Peyer's patch (tissue), 4 donors: ENCODE results near the gene C9orf72. TPM values are rescaled to one million over a fixed set of nuclear protein-coding genes. Genes with fewer than 3 reads are reported as not detected.
A peak's percentile ranks its signal among the peaks of the same experiment; 100 is the strongest.

ENCODE experiments used
- DNase-seq, 3 donors: peaks; one replicate each; pipeline ENCODE4 v3.0.0-alpha.2; 2017 to 2019
- H3K27ac ChIP-seq, 4 donors: fragments of 200-600 bp; sonication (generic); one replicate each; pipeline ENCODE4 v1.5.1; 2016 to 2019
- H3K27me3 ChIP-seq, 2 donors: fragments of 200-600 bp; sonication (generic); one replicate each; pipeline ENCODE4 v1.5.1; 2019
- H3K36me3 ChIP-seq, 3 donors: fragments of 200-600 bp; sonication (generic); one replicate each; pipeline ENCODE4 v1.5.1; 2016 to 2019
- H3K4me1 ChIP-seq, 4 donors: fragments of 200-600 bp; sonication (generic); one replicate each; pipeline ENCODE4 v1.5.1; 2016 to 2019
- H3K4me3 ChIP-seq, 4 donors: fragments of 200-600 bp; sonication (generic); 1 replicate in 3 of 4; 2 replicates in 1 of 4; pipeline ENCODE4 v1.5.1; 2016 to 2019; ENCODE audit warnings: mild to moderate bottlenecking in 1 of 4
- H3K9me3 ChIP-seq, 4 donors: fragments of 200-600 bp; sonication (generic); one replicate each; pipeline ENCODE4 v1.5.1; 2016 to 2019; ENCODE audit warnings: mild to moderate bottlenecking in 1 of 4
- POLR2A ChIP-seq, 2 donors: fragments of 450-650 bp; IDR thresholded peaks; one replicate each; pipeline ENCODE4 v1.5.1; 2017; ENCODE audit warnings: antibody characterized with exemption in 2 of 2, mild to moderate bottlenecking in 2 of 2, moderate library complexity in 2 of 2
- total RNA-seq, 4 donors: library from RNA; depleted of rRNA; stranded (reverse); fragments of >200 nt; gene quantifications; one replicate each; pipeline ENCODE4 v1.1.0, GENCODE V29; 2016
- TF ChIP-seq, protein P1 (sequence below), 6 experiments: fragments of 450-650 bp in 4 of 6; fragments of 200-600 bp in 2 of 6; sonication (generic) in 1 of 6; IDR thresholded peaks; one replicate each; pipeline ENCODE4 v1.5.1; 2017 to 2019; ENCODE audit warnings: antibody characterized with exemption in 6 of 6, mild to moderate bottlenecking in 3 of 6, moderate library complexity in 1 of 6

C9orf72 gene
- total RNA-seq, 4 donors from 2014 or later: 13.1 to 30.5 (median 15.1) TPM

DNA sequence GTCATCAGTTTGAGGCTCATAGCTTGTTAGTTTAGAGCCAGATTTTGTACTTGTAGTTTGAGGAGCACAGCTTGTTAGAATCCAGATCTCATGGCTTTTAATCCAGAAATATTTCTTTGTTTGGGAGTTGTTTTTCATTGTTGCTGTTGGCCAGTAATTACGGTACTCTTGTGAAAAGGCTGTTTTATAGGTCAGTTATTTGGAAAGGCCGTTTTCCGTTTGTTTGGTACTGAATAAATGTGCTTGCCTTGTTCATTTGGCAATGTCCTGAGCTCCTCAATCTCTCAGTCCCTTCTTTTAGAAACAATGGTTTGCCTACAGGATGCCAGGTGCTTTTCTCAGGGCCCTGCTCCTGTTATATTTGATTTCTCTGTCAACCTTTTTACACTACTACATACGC is 39.1 kb downstream of the C9orf72 start:
- Histone ChIP-seq H3K4me3 (no peak overlapping the region), H3K9me3 (no peaks in the 10 kb centered on the region), H3K36me3 (no peaks in the 10 kb centered on the region), H3K27me3 (no peaks in the 10 kb centered on the region), H3K27ac (peak overlapping the region in 2 of 4 donors; percentile 8 to 36), H3K4me1 (peaks cover 0 to 15% (median 0%) of the 10 kb centered on the region in 4 donors)
- no peak for TF ChIP-seq POLR2A (IDR thresholded peaks at IDR 0.05)
- TF ChIP-seq, protein P1, sequence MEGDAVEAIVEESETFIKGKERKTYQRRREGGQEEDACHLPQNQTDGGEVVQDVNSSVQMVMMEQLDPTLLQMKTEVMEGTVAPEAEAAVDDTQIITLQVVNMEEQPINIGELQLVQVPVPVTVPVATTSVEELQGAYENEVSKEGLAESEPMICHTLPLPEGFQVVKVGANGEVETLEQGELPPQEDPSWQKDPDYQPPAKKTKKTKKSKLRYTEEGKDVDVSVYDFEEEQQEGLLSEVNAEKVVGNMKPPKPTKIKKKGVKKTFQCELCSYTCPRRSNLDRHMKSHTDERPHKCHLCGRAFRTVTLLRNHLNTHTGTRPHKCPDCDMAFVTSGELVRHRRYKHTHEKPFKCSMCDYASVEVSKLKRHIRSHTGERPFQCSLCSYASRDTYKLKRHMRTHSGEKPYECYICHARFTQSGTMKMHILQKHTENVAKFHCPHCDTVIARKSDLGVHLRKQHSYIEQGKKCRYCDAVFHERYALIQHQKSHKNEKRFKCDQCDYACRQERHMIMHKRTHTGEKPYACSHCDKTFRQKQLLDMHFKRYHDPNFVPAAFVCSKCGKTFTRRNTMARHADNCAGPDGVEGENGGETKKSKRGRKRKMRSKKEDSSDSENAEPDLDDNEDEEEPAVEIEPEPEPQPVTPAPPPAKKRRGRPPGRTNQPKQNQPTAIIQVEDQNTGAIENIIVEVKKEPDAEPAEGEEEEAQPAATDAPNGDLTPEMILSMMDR (IDR thresholded peaks at IDR 0.05): no peak
- no peak for DNase-seq

DNA sequence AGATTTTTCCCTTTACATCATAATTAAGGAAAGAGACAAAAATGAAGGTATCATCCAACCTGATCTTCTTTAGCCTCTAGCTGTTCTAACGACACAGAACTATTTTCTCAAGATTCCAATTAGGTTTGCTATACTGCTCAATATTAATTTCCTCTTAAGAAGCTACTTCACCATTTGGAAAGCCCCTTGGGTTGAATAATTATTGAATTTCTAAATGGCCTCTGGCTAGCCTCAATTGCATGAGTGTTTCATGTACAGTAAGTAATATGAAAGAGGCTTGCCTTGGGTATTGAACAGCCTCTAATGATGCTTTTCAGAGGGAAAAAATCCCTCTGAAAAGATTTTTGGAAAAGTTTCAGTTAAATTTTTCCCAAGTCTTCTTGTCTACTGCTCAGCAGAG is 40.0 kb downstream of the C9orf72 start:
- no peak for DNase-seq
- H3K27ac ChIP-seq: no peak overlapping the region
- no peaks in the 10 kb centered on the region for H3K36me3 ChIP-seq
- no peaks in the 10 kb centered on the region for H3K27me3 ChIP-seq
- TF ChIP-seq, protein P1 (IDR thresholded peaks at IDR 0.05): no peak
- no peak for TF ChIP-seq POLR2A (IDR thresholded peaks at IDR 0.05)
- peaks cover 0 to 7% (median 2%) of the 10 kb centered on the region in 4 donors for H3K4me1 ChIP-seq
- H3K4me3 ChIP-seq: no peak overlapping the region
- no peaks in the 10 kb centered on the region for H3K9me3 ChIP-seq

DNA sequence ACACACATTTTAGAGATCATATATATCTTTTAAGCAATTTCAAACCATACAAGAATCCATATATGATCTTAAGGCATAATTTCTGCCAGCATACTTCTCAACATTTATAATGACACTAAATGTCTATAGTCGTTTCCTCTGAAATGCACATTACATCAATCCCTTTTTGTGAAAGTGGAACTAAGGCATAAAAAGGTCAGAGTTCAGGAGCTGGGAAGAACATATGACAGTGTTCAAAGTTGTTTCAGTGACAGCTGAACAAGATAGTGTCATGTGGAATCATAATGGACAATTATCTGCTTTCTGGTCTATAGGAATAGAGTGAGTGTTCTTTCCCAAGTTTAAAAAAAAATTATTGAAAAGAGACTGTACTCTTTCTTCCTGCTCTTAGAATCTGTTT is 41.2 kb downstream of the C9orf72 start:
- Histone ChIP-seq H3K9me3 (no peaks in the 10 kb centered on the region), H3K4me3 (no peak overlapping the region), H3K27ac (no peak overlapping the region), H3K36me3 (no peaks in the 10 kb centered on the region), H3K4me1 (peaks cover 0 to 12% (median 5%) of the 10 kb centered on the region in 4 donors), H3K27me3 (no peaks in the 10 kb centered on the region)
- no peak for TF ChIP-seq POLR2A (IDR thresholded peaks at IDR 0.05)
- TF ChIP-seq, protein P1 (IDR thresholded peaks at IDR 0.05): no peak
- DNase-seq: no peak

DNA sequence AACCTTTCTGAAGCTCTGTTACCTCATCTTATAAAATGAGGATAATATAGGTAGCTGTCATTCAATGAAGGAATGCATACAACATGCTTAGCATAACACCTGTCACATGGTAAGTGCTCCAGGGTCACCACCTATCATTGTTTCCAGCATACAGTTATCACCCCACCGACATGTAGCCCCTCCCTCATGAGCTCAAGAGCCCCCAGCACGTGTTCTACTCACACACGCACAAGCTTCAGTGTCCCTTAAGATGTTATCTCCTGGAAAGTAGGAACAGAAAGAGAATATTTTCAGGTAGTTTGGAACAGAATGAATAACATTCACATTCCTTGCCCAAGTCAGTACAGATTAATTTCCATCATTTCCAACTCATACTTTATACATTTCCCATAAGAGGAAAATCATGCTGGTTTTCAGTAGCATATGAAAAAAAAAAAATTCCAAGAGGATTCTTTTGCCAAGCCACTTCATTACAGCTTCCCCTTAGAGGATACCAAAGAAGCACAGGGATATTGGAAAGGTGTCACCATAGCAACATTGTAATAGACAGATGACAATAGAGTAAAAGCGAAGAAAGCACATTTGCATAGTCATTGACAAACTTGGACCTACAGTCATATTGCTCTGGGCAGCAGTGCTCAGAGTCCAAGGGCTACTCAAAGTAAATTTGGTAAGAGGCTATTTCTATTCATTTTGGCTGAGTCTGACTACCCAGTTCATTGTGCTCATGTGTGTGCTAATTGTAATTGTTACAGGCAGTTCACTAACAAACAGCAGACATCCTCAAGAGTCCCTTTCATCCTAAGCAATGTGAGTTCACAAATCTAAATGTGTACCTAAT is 42.1 kb downstream of the C9orf72 start:
- Histone ChIP-seq H3K4me3 (no peak overlapping the region), H3K36me3 (no peaks in the 10 kb centered on the region), H3K4me1 (peaks cover 0 to 20% (median 5%) of the 10 kb centered on the region in 4 donors), H3K9me3 (no peaks in the 10 kb centered on the region), H3K27ac (no peak overlapping the region), H3K27me3 (no peaks in the 10 kb centered on the region)
- DNase-seq: no peak
- no peak for TF ChIP-seq POLR2A (IDR thresholded peaks at IDR 0.05)
- TF ChIP-seq, protein P1 (IDR thresholded peaks at IDR 0.05): no peak

DNA sequence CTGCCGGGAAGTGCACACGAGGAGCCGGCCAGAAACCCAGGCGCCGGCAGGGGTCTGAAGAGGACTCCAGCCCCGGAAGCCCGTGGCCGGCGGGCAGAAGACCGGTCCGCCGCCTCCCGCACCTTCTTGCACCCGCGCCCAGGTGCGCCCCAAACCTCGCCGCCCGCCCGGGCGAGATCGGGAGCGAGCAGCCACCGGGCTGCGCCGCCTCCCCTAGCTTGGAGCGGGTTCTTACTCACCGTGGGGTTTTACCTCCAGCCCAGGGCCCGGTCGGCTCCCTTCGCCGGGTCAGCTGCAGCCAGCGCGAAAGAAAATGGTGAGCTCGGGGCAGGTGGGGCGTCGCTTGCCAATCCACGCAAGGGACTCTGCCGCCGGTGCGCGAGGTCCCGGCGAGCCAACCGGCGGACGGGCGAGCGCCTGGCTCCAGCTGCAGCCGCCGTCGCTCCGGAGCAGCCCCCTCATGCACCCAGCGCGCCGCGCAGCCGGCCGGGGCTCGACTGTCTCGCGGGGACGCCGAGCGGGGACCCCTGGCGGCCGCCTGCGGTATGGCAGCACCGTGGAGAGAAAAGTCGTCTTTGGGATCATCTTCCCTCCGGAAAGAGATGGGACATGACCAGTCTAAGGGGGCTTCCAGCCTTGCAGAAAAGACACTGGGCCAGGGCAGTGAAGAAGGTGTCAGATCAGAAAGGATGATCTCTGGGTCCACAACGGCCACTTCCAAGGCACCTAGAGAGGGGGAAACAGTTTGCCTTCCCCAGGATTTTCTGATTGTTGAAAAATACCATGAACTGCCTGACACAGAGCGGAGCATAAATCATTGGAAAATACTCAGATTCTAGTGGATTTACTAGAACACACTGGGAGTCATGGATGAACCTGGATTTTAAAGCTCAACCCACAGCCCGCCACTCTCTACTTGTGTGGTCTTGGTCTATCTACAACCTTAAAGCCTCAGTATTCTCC is 43.7 kb downstream of the C9orf72 start, which contains the start of gene MOB3B:
Gene MOB3B (minus strand): TSS at position 499 of the 963 bp plus-strand sequence. CDS start 74,264 bp downstream, outside the sequence.
- DNase-seq: peak; percentile 80 to 93 (median 90)
- Histone ChIP-seq H3K36me3 (no peaks in the 10 kb centered on the region), H3K4me1 (peaks cover 0 to 20% (median 5%) of the 10 kb centered on the region in 4 donors), H3K4me3 (peak within 1 kb of the TSS; percentile 65 to 98 (median 80)), H3K27ac (peak within 1 kb of the TSS; percentile 81 to 94 (median 92)), H3K27me3 (no peaks in the 10 kb centered on the region), H3K9me3 (no peaks in the 10 kb centered on the region)
- TF ChIP-seq, protein P1 (IDR thresholded peaks at IDR 0.05): peak; percentile 90 to 95 (median 95)
- peak; percentile 44 to 55 for TF ChIP-seq POLR2A (IDR thresholded peaks at IDR 0.05)
